Nephron (organoid): ENCODE data around the gene PKDREJ.

Experiments
- H3K27ac Mint-ChIP-seq, 3 experiments: 2 replicates each; pipeline ENCODE4 v1.8.0; 2020; ENCODE audit warnings: mixed read lengths in 3 of 3, mild to moderate bottlenecking in 2 of 3, moderate library complexity in 1 of 3
- H3K27me3 Mint-ChIP-seq: 2 replicates; pipeline ENCODE4 v1.8.0; 2021; ENCODE audit warnings: low read depth, mild to moderate bottlenecking, moderate library complexity, mixed read lengths
- H3K36me3 Mint-ChIP-seq: 2 replicates; pipeline ENCODE4 v1.8.0; 2020; ENCODE audit warnings: low read depth, mixed read lengths
- H3K4me1 Mint-ChIP-seq: 2 replicates; pipeline ENCODE4 v1.8.0; 2020; ENCODE audit warnings: mixed read lengths
- H3K4me3 Mint-ChIP-seq, 3 experiments: 2 replicates each; pipeline ENCODE4 v1.8.0; 2020; ENCODE audit warnings: mild to moderate bottlenecking in 3 of 3, mixed read lengths in 3 of 3, moderate library complexity in 2 of 3
- H3K9me3 Mint-ChIP-seq: 2 replicates; pipeline ENCODE4 v1.8.0; 2020; ENCODE audit warnings: mixed read lengths
- TF ChIP-seq, protein P1 (sequence below), 3 experiments: fragments of 200-600 bp; sonication (generic); IDR thresholded peaks; one replicate each; pipeline ENCODE4 v1.5.0; 2021; ENCODE audit warnings: antibody characterized with exemption in 3 of 3; ENCODE audit not compliant: unreplicated experiment in 3 of 3

Gene PKDREJ

DNA sequence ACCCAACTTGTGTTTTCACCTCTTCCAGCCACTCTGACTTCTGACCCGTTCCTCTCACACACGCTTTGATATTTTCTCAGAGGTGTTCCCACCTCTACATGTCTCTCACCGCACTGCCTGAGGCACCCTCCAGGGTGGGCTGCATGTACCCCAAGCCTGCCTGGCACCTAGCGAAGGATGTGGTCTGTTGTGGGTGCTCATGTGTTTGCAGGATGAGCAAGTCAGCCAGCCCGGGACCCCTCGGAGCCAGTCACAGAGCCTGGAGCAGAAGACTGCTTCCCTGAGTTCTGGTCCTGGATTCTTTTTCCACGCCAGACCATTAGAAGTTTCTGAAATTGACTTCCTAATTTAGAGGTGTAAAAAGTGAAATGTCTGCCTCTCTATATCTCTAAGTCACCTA, 37.3 kb upstream of the PKDREJ start:
- peak overlapping the region in 1 of 3 experiments; percentile 21 for H3K4me3 Mint-ChIP-seq
- TF ChIP-seq, protein P1, sequence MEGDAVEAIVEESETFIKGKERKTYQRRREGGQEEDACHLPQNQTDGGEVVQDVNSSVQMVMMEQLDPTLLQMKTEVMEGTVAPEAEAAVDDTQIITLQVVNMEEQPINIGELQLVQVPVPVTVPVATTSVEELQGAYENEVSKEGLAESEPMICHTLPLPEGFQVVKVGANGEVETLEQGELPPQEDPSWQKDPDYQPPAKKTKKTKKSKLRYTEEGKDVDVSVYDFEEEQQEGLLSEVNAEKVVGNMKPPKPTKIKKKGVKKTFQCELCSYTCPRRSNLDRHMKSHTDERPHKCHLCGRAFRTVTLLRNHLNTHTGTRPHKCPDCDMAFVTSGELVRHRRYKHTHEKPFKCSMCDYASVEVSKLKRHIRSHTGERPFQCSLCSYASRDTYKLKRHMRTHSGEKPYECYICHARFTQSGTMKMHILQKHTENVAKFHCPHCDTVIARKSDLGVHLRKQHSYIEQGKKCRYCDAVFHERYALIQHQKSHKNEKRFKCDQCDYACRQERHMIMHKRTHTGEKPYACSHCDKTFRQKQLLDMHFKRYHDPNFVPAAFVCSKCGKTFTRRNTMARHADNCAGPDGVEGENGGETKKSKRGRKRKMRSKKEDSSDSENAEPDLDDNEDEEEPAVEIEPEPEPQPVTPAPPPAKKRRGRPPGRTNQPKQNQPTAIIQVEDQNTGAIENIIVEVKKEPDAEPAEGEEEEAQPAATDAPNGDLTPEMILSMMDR (IDR thresholded peaks at IDR 0.05; ENCODE audit: unreplicated experiment in 3 of 3): no peak

DNA sequence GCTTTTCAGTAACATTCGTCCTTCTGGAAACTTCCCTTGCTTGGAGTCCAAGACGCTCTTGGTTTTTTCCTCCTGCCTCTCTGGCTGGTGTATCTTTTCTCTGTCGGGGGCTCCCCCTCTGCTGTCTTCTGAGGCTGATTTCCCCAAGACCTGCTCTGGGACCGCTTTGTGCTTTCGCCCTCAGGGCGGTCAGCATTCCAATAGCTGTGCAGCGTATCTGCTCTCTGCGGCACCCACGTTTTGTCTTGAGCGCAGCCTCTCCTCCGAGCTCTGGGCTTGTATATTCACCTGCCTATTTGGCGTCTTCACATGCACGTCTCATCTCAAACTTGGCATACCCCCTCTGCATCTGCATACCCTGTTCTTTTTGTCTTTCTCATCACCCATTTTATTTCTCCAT, 36.0 kb upstream of the PKDREJ start:
- no peaks in the 10 kb centered on the region for H3K9me3 Mint-ChIP-seq
- peaks cover 3% of the 10 kb centered on the region for H3K27me3 Mint-ChIP-seq

More for the DNA sequence above, 37.3 kb upstream of the PKDREJ start:
- H3K36me3 Mint-ChIP-seq: peaks cover 17% of the 10 kb centered on the region
- peaks cover 3% of the 10 kb centered on the region for H3K27me3 Mint-ChIP-seq
- H3K9me3 Mint-ChIP-seq: no peaks in the 10 kb centered on the region
- H3K4me1 Mint-ChIP-seq: peaks cover 44% of the 10 kb centered on the region
- no peak overlapping the region for H3K27ac Mint-ChIP-seq

DNA sequence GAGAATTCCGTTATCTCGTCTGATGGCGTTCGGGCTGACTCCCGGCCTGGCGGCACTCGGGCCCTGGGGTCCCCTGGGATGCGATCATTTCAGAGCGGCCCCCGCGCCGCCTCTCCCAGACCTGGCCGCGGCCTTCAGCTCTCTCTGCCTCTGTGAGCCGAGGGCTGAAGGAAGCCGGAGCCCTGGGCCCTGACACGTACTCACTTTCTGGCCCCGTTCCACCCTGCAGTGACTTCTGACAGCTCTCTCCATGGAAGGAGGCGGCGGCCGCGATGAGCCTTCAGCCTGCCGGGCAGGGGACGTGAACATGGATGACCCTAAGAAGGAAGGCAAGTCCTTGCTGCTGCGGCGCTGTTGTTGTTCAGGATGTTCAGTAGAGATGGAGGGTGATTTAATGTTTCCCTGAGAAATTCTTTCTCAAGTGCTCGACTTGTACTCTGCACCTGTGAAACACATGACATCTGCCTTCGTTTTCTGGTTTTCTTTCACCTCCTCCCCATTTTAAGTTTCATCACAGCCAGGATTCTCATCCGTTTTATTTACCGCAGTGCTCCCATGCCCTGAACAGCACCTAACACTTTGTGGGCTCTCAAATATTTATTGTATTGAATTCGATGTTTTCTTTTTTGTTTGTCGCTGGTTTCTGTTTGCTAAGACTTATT, 34.1 kb upstream of the PKDREJ start:
- Mint-ChIP-seq H3K27me3 (peaks cover 11% of the 10 kb centered on the region), H3K4me1 (peaks cover 35% of the 10 kb centered on the region)

More for the DNA sequence above, 36.0 kb upstream of the PKDREJ start:
- TF ChIP-seq, protein P1 (IDR thresholded peaks at IDR 0.05; ENCODE audit: unreplicated experiment in 3 of 3): no peak
- Mint-ChIP-seq H3K36me3 (peaks cover 17% of the 10 kb centered on the region), H3K4me1 (peaks cover 44% of the 10 kb centered on the region), H3K27ac (no peak overlapping the region), H3K4me3 (peak overlapping the region; percentile 85 to 95 (median 93))

DNA sequence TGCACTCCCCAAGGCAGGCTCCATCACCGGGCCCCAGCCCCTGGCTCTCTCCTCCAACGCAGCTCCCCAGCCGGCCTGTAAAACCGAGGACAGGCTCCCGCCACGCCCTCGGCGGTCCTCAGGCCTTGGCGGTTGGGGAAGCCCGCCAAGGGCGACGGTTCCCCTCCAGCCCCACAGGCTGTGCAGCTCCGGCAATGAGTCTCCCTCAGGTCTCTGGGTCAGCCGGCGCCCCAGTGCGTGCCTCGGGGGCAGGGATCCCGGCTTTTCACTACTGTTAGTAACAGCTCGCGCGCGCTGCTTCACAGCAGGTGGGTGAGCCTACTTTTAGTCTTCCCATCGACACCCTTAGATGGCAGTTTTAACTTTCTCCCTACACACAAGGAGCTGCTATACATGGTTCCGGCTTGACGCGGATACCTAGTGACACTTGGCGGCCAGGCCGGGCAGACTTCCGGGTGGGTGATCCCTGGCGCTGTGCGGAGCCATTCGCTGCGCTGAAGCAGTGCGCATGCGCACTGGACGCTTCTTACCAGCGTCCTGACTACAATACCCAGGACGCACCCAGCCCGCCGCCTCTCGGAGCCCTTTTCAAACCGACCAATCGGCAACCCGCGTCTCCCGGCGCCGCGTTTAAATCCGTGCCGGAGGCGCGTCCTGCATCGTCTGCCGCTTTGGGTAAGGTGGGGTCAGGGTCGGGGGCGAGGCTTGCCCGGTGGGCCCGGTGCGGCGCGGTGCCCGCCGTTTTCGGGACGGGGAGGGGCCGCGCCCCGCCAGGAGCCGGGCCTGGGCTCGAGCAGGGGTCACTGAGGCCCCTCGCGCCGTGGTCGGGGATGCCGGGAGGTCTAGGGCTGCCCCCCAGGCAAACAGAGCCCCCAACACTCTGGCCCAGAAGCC, 33.4 kb upstream of the PKDREJ start, which contains the start of gene GTSE1:
TSS of gene GTSE1 (plus strand) at position 614 of the 894 bp plus-strand sequence. CDS start 531 bp downstream, outside the sequence.
- TF ChIP-seq, protein P1 (IDR thresholded peaks at IDR 0.05; ENCODE audit: unreplicated experiment in 3 of 3): peak in 1 of 3 experiments; percentile 20
- H3K4me3 Mint-ChIP-seq: peak within 1 kb of the TSS; percentile 93 to 95 (median 93)
- H3K9me3 Mint-ChIP-seq: no peaks in the 10 kb centered on the region
- peaks cover 36% of the 10 kb centered on the region for H3K36me3 Mint-ChIP-seq
- H3K27ac Mint-ChIP-seq: peak within 1 kb of the TSS; percentile 91 to 95 (median 93)
- peaks cover 11% of the 10 kb centered on the region for H3K27me3 Mint-ChIP-seq
- peaks cover 35% of the 10 kb centered on the region for H3K4me1 Mint-ChIP-seq

More for the DNA sequence above, 34.1 kb upstream of the PKDREJ start:
- Mint-ChIP-seq H3K27ac (peak overlapping the region in 2 of 3 experiments; percentile 17 to 42), H3K9me3 (no peaks in the 10 kb centered on the region), H3K4me3 (peak overlapping the region; percentile 85 to 95 (median 93)), H3K36me3 (peaks cover 33% of the 10 kb centered on the region)
- TF ChIP-seq, protein P1 (IDR thresholded peaks at IDR 0.05; ENCODE audit: unreplicated experiment in 3 of 3): no peak

DNA sequence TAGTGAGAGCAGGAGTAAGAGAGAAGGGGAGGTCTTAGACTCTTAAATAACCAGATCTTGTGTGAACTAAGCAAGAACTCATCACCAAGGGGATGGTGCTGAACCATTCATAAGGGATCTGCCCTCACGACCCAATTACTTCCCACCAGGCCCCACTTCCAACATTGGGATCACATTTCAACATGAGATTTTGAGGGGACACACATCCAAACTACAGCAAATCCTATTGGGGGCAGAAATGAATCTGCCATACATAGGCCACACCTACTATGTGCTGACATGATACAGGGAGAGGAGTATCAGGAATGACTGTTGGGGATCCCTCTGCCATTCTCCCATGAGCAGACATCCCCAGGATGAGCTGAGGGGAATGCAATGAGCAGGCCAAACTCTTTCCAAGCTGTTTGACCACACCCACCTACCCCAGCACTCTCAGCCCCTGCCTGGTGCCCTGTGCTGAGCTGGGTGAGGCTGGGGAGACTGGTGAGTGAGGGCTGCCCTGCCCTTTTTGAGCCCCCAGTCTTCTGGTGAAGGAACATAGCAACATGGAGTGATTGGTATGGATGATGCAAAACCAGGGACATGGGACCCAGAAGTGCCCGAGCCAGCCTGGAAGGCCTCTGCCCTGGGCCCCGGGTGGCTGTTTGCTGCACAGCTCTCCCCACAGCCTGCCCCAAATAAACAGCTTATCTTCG, 32.3 kb upstream of the PKDREJ start:
- H3K27ac Mint-ChIP-seq: peak overlapping the region; percentile 70 to 95 (median 91)

More for the DNA sequence above, 32.3 kb upstream of the PKDREJ start:
- H3K4me1 Mint-ChIP-seq: peaks cover 29% of the 10 kb centered on the region
- no peaks in the 10 kb centered on the region for H3K9me3 Mint-ChIP-seq
- peaks cover 29% of the 10 kb centered on the region for H3K36me3 Mint-ChIP-seq
- TF ChIP-seq, protein P1 (IDR thresholded peaks at IDR 0.05; ENCODE audit: unreplicated experiment in 3 of 3): no peak
- peak overlapping the region; percentile 93 to 95 (median 93) for H3K4me3 Mint-ChIP-seq
- H3K27me3 Mint-ChIP-seq: peaks cover 11% of the 10 kb centered on the region
